GM19043 (cell line): ENCODE measurements around the gene SFTPA1.
"Not testable (repeated sequence)": the region's sequence is repeated elsewhere in the genome, so short reads cannot be mapped to it uniquely, and the experiment has no call there.

Experiments used
- ATAC-seq: cut with Tn5 transposase; IDR thresholded peaks from one replicate; pipeline ENCODE4 v1.9.1; 2021; ENCODE audit warnings: low read depth; ENCODE audit not compliant: unreplicated experiment

Gene SFTPA1

DNA sequence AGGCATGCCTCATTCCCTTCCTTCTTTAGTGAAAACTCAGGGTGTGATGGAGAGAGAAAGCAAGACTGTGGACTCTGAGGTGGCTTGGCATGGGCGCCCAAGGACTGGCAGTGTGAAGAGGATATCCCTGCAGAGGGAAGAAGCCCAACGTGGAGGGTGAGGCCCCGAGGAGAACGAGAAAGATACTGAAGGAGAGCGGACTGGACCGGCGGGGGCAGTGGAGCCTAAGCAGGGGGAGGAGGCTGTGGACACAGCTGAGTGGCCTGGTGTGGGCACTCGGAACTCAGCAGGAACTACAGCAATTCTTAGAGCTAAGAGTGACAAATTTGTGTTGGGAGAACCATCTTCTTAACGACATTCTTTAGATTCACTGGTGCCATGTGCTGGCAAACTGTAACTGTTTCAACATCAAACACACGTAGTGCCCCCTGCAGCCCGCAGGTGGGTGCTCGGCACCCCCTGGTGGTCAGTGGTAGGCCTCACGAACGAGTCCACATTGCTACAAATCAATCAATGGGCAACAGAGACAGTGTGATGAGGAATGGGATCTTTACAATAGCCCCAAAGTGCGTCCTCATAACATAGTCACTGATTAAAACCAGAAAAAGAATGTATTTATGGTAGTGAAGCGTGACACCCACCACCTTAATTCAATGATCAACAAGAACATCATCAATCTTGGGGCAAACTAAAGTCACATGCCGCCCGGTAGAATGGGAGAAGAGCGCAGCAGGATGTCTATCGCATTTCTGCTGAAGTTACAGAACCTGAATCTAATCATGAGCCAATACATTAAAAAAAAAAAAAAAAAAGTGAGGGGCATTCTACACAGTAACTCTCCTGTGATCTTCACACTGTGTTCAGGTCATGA is 2.0 kb upstream of the SFTPA1 start:
- no peak for ATAC-seq

- not testable (repeated sequence) for ATAC-seq
These were observed 646 bp downstream of the SFTPA1 start for GRCh38 chr10:79611193-79611976.

DNA sequence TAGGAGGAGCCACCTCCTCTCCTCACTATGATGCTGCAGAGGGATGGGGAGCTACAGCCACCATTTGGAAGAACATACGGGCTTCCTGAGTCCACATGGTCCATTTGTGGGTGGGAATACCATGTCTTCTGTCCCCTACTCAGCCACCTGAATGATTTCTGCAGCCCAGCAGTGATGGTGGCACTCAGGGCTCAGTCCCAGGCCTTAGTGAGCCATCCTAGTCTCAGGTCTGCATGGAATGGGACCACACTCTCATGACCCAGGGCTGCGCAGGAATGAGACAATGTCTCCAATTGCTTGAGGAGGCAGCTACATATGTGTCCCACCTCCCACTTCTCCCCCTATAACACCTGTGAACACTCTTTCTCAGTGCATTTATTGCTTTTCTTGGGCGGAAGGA is 4.8 kb downstream of the SFTPA1 start:
- no peak for ATAC-seq

DNA sequence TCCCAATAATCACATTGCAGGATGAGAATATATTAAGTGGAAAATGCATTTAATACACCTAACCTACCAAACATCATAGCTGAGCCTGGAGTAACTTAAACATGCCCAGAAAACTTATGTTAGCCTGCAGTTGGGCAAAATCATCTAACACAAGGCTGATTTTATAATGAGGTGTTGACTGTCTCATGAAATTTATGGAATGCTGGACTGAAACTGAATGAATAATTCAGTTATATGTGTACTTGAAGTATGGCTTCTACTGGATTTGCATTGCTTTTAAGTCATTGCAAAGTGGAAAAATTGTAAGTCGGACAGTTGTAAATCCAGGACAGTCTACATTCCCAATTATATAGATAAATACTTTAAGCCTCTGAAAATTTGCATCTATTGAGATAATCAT is 5.4 kb downstream of the SFTPA1 start:
- ATAC-seq, result no peak

GRCh38 chr10:79623663-79624062 is 12.9 kb downstream of the SFTPA1 start:
- not testable (repeated sequence) for ATAC-seq

GRCh38 chr10:79627075-79627474 is 16.3 kb downstream of the SFTPA1 start:
- no peak for ATAC-seq

- no peak for ATAC-seq
These were observed 17.3 kb downstream of the SFTPA1 start for GRCh38 chr10:79628083-79628482.

DNA sequence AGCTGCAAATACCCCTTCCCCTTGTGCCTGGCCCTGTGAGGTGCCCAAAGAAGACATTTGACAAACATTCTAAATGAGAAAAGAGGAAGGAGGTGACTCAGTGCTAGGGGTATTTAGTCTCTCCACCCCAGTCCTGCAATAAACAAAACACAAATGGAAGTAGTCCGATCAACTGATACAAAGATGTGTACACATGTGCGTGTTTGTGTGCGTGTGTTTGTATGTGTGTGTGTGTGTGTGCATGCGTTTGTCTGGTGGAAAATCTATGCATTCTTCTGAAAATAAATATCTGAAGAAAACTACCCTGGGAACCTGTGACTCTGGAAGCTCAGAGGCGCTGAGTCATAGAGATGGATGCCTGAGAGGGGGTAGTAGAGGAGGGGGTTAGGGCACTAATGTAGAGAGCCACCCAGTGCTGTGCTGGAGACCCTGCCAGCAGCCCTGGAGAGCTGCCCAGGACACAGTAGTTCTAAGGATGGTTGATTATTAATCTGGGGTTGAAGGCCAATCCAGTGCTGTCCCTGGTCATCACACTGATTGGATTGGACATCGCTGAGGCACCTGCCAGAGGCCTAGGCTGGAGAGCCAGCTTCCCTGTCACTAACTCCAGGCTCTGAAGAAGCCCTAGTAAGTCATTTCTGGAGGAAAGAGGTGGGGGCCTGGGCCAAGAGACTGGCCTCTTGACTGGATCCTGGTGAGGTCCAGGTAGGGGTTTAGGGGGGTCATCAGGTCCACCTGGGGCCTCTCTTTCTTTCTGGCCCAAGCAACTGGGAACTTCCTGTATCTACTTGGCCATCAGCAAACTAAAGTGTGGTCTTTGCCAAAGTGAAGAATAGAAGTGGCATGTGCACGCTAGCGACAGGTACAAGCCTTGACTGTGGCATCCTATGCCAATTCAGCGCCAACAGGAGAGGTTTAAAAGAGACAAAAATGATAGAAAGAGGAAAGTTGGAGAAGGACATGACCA is 18.5 kb downstream of the SFTPA1 start:
- no peak for ATAC-seq

- ATAC-seq, result no peak
These were observed 19.2 kb downstream of the SFTPA1 start for GRCh38 chr10:79629955-79630327.

DNA sequence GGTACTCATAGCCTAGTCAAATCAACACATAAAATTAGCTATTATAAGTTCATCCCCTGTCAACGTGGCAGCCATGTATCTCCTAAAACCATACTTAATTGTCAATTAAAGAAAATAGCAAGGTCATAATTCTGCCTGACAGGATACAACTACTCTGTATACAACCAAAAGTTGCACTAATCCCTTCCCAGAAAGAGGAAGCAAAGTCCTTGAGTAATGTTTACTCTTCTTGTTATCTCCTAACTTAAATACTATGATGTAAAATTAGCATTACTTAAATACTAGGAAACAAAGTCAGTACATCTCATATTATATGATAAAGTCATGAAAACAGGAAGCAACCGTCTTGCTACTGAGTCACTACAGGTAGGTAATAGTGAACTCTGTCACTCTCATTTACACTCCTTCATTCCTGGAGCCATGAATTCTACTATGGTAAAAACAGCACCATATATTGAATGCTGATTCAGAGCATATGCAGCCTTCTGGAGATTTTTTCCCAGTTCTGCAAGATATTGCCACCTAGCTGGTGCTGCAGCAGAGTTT is 26.0 kb downstream of the SFTPA1 start:
- not testable (repeated sequence) for ATAC-seq

DNA sequence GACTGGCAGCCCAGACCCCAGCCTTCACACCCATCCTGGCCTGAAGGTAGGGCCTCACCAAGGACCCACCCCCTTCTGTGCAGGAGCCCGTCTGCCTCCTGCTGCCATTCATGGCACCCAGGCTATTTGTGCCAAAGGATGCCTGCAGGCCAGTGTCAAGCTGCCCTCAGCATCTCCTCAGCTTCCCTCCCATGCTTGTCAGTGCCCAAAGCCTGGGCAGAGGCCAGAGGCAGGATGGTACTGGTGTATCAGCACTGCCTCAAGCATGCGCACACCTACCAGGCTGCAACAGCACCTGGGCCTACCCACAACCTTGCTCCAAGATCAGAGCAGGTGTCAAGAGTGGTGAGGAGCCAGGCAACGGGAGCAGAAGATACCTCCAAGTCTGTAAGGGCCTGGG is 27.6 kb downstream of the SFTPA1 start:
- no peak for ATAC-seq

- ATAC-seq, result not testable (repeated sequence)
These were observed 42.0 kb downstream of the SFTPA1 start for GRCh38 chr10:79652695-79653094.

GRCh38 chr10:79663287-79663686 is 52.5 kb downstream of the SFTPA1 start:
- not testable (repeated sequence) for ATAC-seq

- ATAC-seq, result not testable (repeated sequence)
These were observed 53.9 kb downstream of the SFTPA1 start for GRCh38 chr10:79664686-79665085.
